ENCODE results near the gene TCF3.

The TCF3 gene

DNA sequence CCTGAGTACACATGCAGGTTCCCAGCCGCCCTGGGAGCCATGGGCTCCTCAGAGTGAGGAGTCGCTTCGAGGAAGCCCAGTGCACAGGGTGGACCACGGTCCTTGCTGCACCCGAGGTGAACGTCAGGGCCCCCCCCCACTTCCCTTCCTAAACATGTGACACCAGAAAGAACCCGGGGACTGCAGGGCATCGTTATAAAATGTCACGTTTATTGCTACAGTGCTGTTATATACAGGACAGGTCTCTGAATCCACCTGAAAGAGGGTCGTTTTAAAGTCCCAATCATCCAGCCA lies 43.4 kb downstream of the TCF3 start:
- no peak for DNase-seq

DNA sequence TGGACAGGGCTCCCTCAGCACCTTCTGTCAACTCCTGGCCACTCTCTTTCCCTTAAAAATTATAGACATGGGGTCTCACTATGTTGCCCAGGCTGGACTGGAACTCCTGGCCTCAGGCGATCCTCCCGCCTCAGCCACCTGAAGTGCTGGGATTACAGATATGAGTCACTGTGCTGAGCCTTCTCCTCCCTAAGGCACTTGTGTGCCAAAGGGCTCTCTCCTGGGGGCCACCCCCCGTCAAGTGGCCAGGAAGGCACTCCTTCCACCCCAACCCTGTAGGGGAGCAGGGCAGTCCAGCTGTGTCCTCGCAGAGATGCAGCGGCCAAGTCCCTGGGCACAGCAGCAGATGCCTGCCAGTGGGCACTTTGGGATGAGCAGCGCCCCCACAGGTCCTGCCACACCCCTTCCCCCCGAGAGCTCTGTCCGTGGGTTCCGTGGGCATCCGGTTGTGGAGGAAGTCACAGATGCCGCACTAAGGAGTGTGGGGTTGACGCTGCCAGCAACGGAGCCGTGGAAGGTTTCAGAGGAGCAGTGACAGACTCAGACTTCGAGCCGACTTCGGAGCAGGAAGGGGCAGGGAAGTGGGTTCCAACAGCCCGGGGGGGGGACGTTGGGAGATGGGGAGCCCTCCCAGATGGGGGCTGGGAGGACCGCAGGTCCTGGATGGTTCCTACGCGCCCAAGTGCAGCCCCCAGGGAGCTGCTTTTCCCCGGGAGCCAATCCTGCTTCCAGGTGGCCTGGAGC lies 43.9 kb downstream of the TCF3 start:
- DNase-seq: peak; percentile 35

DNA sequence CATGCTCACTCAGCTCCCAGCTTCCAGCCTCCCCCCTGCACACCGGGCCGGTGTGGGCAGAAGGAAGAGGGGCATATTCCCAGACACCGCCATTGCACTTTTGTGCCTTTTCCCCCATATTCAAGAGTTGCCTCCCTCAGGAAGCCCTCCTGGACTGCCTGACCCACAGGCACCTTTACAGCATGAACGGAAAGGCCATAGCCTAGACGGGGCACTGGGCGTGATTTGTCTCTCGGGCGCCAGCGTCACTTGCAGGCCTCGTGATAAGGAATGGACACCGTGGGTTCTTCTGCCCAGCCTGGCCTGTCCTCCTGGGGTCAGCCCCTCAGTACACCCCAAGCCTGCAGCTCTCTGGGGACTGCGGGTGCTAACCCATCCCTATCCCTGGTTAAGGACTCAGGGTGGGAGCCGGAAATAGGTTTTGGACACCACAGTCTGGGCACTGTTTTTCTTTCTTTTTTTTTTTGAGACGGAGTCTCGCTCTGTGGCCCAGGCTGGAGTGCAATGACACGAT lies 46.2 kb downstream of the TCF3 start:
- no peak for DNase-seq

DNA sequence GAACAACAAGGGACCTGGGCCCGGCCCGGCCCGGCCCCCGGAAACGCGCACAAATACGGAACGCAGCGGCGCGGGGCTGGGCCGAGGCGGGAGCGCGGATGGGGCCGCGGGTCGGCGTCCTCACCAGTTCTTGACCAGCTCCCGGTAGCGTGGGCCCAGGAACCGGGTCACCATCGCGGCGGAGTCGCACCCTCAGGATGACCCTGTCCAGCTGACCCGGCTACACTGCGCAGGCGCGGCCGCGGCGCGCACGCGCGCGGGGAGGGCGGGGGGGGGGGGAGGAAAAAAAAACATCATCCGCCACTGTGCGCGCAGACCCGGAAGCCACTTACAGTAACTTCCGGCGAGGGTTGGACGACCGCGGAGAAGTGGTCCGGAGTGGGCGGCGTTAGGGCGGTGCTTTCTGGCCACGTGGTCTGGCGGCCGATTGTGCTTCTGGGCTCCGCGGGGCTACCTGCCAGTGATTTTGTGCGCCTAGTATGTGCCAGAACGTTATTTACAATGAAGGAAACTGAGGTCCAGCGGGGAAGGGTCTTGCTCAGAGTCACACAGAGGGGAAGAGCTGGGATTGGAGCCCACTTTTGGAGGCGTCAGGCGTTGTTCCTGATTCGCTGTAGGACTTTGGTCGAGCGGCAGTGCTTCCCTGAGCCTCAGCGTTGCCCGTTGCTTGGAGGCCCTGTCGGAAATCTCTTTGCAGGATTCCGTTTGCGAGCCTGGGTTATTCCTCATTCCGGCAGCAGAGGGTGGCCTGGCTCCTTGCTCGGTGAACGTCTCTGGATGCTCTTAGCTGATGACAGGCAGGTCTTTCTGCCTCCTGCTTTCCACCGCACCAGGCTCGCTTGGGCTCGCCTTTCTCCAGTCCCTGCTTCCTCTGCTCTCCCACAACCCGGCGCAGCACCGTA lies 46.9 kb downstream of the TCF3 start, which contains the start of gene UQCR11:
Gene UQCR11, minus strand, starts transcription at position 227 of the 902 bp plus-strand sequence. Its CDS starts 53 bp downstream, at position 174.
- DNase-seq: peak; percentile 97

DNA sequence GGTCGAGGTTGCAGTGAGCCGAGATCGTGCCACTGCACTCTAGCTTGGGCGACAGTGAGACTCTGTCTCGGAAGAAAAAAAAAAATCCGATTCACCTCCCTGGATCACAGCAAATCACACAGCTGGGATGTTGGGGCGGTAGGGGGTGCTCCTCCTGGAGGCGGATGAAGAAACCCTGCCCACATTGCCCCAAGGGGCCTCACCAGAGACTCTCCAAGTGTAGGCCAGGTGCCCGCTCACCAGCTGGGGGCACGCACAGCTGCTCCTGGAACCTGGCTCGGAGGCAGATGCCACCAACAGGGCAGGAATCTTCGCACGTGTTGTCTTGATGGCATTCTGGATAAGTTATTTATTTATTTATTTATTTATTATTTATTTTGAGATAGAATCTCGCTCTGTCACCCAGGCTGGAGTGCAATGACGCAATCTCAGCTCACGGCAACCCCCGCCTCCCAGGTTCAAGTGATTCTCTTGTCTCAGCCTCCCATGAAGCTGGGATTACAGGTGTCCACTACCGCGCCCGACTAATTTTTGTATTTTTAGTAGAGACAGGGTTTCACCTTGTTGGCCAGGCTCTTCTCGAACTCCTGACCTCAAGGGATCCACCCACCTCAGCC lies 50.2 kb downstream of the TCF3 start:
- DNase-seq: no peak

DNA sequence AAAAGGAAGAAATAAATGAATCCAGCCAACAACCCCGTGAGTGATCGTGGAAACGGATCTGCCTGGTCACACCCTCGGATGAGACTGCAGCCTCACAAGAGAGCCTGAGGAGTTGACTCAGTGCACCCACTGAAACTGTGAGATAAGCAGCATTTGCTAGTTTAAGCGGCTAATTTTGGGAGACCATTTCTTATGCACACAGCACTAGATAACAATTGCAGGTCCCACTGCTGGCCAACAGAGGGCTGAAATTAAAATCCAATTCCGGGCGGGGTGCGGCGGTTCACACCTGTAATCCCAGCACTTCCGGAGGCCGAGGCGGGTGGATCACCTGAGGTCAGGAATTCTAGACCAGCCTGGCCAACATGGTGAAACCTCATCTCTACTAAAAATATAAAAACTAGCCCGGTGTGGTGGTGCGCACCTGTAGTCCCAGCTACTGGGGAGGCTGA lies 50.8 kb downstream of the TCF3 start:
- no peak for DNase-seq

DNA sequence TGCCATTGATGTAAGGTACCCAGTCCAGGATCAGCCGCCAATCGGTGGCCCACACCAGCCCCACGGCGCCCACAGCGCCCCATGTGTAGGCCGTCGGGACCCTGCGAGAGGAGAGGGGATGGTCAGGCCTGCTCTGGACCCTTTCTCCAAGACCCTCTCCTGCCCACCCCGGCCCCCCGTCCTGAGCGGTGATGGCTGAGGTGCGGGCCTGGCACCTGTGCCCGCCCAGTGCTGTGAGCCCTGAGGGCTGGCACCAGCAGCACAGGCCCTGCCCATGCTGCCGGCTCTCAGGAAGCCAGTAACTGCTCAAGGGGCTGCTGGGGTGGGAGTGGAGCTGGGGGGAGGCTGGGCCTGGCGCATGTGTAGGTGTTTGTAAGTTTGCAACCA lies 53.0 kb downstream of the TCF3 start:
- no peak for DNase-seq

DNA sequence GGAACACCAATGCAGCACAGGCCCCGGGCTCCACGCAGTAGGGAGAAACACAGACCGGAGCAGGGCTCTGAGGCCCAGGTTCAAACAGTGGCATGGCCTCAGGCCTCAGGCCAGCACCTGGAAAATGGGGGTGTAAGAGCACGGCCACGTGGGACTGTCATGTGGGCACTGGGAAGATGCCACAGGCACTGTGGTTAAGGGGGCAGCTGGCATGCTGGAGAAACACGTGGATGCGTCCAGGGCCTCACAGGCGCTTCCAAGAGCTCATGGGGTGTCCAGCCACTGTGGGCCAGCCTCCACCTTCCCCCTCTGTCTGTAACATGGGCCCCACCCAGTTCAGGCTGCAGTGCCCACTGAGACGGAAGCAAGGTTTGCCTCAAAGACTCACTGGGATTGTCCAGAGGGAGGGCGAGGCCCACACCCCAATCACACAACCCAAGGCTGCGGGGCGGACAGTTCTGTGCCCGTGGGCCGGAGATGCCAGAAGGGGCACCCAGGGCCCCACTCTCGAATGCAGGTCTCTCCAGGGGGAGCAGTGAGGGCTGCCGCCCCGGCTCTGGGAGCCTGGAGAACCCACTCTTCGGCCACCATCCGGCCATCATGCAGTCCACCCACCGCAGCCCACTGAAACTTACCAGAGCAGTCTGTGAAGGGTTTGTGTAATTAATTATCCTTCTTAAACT lies 53.5 kb downstream of the TCF3 start:
- DNase-seq: no peak

DNA sequence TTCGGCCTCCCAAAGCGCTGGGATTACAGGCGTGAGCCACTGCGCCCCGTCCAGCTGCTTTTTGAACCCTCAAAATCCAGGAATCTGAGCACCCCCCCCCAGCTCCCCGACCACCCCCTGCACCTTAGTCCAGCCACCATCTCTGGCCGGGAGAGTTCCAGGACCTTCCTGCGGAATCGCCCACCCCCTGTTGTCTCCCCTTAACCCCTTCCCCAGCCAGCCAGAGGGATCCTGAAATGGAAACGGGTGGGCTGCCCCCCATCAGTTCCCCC lies 59.0 kb downstream of the TCF3 start:
- no peak for DNase-seq

DNA sequence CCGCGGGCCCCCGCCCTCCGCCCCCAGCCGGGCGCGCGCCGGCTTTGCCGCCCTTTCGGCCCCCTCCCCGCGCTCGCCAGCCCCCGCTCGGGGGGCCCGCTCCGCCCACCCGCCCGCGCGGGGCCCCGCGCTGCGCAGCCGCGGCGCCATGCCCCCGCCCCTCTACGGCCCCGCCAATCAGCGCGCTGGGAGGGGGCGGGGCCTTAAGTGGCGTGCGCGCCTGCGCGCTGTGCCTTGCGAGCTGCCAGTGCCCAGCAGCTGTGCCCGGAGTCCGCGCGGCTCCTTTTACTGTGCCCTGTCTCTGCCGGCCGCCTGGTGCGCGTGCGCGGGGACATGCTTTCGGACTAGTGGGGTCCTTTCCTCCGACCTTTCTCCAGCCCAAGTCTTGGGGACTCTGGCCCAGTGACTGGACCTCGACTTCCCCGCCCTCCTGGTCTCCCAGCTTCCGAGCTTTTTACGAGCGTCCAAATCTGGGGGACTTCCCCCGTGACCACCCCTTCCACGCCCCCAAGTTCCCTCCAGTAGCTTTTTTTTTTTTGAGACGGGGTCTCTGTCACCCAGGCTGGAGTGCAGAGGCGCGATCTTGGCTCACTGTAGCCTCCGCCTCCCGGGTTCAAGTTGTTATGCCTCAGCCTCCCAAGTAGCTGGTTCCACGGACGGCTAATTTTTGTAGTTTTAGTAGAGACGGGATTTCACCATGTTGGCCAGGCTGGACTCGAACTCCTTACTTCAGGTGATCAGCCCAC lies 59.5 kb downstream of the TCF3 start, which contains the start of gene MBD3:
Gene MBD3, minus strand, starts transcription at position 111 of the 746 bp plus-strand sequence. CDS start 234 bp downstream, outside the sequence.
- peak; percentile 93 for DNase-seq

DNA sequence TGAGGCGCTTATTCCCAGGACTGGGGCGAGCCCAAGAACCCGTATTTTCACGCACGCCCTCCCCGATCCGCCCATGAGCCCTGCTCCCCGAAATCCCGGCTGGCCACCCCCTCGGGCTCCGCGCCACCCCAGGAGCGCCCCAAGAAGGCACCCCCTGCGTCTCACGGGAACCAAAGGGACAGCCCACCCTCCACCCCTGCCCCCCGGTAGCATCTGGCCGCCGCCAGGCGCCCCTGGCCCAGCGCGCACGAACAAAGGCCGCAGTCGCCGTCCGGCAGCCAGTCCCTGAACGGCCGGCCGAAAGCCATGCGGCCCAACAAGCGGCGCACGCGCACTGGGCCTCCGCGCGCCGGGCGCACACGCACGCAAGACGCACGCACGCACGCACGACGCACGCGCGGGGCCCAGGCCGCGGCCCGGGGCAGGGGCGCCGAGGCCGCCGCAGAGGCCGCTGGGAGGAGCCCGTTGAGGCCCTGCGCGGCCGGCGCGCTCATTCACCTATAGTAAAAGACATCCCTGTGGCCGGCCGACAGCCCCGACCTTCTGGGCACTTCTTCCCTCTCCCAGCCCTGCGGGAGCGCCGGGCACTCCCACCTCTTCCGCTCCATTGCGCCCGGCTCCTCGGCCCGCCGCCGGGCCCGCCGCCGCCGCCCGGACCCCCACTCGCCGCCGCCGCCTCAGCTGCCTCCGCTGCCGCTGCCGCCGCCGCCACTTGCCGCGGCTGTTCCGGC lies 60.2 kb downstream of the TCF3 start:
- DNase-seq: peak; percentile 86

DNA sequence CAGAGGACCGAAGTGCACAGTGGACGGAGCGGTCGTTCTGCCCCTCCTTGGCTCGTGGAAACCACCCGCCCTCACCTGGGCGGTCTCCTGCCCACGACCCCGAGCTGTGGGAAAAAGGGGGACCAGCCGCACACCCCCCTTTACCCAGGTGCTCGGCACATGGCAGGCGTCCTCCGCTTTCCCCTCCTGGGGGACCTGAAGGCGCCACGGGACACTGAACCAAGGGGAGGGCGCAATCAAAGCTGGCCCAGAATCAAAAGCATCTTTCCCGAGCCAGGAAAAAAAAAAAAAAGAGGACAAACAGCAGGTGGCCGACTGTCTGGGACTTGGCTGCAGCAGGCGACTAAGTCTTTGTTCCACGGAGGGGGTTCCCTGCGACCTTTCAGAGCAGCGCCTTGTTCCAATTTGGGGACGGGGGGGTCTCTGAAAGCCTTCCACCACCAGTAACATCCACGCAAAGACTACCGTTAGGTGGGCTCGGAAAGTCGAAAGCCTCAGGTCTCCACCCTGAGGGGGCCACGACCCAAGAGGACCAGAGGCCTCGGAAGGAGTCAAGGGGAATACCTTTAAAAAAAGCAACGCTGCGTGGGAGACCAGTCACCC lies 60.9 kb downstream of the TCF3 start:
- DNase-seq: no peak

DNA sequence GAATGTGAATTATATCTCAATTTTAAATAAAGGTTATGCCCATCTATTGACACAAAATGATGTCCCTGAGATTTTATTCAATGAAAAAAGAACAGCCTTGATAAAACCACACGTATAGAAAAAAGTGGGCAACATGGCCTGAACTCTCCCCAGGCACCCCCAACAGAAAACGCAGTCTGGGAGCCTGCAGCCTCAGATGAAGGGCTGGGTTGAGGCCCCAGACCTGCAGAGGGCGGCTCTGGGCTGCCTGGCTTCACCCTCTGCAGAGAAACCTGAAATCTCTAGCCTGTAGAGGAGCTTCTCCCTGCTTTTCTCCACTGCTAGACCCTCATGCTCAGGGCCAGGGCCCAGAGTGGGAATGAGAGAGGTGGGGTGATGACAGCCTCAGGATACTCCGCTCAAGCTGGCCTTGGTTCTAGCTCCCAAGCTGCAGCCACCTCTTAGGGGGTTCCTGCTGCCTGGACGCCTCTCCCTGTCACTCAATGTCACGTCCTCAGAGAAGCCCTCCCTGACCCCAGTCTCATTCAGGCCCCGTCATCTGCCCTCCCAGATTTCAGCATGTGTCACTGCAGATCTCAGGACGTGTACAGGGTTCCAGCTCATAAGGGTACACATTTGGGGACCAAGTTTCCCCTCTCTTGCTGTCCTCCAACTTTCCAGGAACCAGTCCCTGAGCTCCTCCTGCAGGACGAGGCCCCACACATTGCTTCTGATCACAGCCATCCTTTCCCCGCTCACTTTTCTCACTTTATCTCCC lies 61.6 kb downstream of the TCF3 start:
- peak; percentile 39 for DNase-seq

DNA sequence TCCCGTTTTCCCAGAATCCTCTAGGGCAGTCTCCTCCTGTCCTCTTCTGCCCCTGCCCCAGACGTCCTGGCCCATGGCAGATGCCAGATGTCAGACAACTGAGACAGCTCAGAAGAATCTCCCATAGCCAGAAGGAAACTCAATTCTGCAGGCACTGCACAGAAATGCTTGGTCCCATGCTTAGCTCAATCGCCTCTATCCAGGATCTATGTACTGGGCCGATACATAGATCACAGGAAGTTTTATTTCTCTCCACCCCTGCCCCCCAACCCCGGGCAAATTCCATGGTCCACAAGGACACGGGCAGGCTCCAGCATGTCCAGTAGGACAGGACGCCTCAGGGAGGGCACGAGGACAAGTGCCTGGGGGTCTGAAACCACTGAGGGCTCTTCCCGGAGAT lies 64.5 kb downstream of the TCF3 start:
- no peak for DNase-seq

DNA sequence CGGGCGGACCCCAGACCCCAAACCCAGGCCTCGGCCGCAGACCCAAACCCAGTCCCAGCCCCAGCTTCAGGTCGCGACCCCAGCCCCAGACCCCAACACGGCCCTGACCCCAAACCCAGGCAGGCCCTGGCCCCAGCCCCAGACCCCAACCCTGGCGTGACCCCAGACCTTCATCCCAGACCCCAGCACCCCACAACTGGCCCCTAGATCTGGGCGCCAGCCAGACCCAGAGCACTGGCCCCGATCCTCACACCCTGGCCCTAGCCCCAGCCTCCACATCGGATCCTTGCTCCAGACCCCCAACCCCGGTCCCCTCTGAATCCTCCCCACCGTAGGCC lies 67.2 kb downstream of the TCF3 start:
- no peak for DNase-seq

DNA sequence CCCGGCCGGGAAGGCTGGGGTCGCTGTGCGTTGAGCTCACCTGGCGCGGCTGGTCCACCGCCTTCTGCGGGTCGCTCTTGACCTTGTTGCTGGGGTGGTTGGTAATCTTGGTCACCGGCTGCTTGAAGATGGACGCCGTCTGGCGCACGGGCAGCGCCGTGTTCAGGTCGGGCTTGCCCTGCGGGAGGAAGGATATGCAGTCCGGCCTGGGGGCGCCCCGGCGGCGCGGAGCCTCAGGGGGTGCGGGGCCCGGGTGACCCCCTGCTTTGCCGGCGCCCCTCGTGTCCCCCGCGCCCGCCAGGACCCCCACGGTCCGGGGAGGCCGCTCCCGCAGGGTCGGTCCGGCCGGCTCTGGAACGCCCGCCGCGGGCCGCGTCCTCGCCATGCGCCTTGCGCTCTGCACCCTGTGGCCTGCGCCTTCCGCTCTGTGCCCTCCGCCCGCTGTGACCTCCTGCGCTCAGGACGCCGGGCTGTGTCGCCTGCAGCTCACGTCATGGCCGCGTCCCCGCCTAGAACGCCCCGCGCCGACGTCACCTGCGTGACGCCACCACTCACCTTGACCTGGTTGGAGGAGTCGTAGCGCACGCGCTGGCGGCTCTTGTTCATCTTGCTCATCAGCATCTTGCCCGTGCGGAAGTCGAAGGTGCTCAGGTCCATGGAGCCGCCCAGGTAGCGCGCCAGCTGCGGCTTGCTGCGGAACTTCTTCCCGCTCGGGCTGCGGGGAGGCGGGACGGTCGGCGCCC lies 67.7 kb downstream of the TCF3 start:
- no peak for DNase-seq

DNA sequence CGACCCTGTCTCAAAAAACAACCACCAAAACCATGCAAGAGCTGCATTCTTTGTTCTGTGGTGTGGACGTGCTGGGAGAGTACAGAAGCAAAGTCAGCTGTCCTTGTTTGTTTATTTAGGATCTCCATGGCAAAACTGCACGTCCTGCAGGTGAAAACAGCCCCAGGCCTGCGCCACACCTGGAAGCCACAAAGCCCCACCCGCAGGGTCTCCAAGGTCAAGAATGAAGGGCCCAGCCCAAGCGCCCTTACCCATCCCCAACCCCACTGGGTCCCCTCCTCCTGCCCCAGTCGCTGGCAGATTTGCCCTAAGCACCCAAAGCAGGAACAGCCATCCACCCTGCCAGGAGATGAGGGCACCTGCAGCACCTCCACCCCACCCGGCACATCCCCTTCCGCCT lies 70.2 kb downstream of the TCF3 start:
- no peak for DNase-seq

DNA sequence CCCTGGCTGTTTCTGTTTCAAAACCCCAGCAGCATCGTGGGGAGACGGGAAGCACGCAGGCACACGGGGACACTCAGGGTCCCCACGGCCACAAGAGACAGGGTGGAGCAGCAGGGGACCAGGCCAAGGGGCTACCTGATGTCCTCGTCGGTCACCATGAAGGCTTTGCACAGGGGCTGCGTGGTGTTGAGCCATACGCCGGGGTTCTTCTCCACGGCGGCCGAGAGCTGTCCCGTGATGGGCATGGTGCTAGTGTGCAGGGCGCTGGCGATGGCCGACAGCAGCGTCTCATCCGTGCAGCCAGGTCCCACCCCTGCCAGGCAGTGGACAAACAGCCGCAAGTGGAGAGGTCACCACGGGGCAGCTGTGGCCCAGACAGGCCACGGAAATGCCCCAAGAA lies 71.5 kb downstream of the TCF3 start:
- no peak for DNase-seq

DNA sequence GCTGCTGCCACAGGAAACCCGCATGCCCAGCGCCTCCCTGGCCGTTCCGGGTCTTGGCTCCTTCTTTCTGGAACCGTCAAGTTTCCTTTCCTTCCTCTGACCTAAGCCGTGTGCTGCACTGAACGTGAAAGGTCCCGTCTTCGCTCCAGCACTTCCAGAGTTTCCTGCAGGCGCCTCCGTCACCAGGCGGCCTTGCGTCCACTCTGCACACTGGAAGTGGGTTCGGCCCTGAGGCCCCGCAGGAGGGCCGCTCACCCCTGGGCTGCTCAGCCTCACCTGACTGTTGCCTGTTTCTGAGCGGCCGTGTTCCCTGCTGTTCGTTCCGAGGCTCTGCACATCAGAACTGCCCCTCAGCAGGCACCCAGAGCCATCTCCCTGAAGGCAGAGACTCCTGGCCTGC lies 72.0 kb downstream of the TCF3 start:
- DNase-seq: no peak

DNA sequence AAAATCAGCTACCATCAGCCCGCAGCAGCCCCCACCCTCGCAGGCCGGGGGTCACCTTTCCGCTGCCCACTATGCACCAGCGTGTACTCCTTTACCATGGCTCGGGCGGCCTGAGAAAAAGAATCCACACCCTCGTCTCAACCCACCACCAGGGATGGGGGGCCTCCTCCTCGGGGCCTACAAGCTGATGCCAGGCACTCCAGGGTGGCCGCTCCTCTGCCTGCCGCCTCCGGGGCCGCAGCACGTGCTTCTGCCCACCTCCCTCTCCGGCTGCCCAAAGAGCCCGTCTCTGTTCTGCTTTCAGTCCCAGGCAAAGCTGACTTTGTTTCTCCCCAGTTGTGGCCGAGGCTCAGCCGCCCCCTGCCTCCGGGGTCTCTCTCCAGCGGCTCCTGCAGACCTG lies 73.2 kb downstream of the TCF3 start:
- DNase-seq: no peak
